ENCODE results near the gene TMEM198.

The TMEM198 gene

DNA sequence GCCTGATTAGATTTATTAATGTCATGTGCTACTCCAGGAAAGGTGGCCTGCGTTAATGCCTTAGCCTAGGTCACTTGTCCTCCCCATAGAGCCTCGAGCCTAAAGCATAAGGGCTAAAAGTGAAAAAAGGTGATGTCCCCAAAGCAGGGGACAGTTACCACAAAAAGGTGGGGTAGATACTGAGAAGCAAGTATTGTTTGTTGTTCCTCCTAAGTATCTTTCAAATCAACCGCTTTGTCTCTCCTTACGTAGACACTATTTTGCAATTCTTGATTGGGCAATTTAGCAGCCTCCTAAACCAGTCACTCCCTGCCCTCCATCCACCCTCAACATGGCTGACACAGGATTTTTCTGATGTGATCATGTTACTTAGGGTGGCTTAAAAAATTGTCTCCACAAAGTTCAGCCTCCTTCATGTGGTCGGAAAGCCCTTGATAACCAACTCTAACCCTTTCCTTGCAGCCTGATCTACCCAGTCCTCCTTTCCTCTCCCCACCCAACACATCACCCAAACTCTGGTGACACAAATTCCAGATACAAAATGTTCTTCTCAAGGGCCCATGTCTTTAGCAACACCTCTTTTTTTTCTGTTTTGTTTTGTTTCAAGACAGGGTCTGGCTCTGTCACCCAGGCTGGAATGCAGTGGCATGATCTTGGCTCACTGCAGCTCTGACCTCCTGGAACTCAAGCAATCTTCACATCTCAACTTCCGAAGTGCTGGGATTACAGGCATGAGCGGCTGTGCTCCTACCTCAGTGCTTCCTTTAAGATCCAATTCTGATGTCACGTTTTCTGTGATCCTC lies 35.2 kb downstream of the TMEM198 start:
- Histone ChIP-seq H3K4me1 (ENCODE audit: insufficient read depth, low read length) (no peaks in the 10 kb centered on the region), H3K27me3 (ENCODE audit: control insufficient read depth in 1 of 2, insufficient read depth in 2 of 2, low read length in 2 of 2) (peaks cover 0 to 13% of the 10 kb centered on the region in 2 donors), H3K27ac (ENCODE audit: low read depth, low read length) (no peak overlapping the region), H3K36me3 (ENCODE audit: insufficient read depth, low read length) (no peaks in the 10 kb centered on the region), H3K4me3 (ENCODE audit: low read depth in 1 of 2, low read length in 2 of 2) (no peak overlapping the region), H3K9me3 (ENCODE audit: low read length) (no peaks in the 10 kb centered on the region), H3K9ac (ENCODE audit: low read length) (no peak overlapping the region)

DNA sequence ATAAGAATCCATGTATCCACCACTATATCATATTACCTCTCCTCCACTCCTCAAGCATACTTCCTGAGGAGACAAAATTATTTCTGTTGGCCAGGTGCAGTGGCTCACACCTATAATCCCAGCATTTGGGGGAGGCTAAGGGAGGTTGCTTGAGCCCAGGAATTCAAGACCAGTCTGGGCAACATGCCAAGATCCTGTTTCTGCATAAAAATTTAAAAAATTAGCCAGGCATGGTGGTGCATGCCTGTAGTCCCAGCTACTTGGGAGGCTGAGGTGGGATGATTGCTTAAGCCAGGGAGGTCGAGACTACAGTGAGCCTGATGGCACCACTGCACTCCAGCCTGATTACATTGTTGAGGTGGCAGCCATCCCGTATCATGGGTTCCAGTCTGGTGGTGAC lies 37.5 kb downstream of the TMEM198 start:
- H3K27me3 ChIP-seq (ENCODE audit: control insufficient read depth in 1 of 2, insufficient read depth in 2 of 2, low read length in 2 of 2): peaks cover 0 to 13% of the 10 kb centered on the region in 2 donors
- H3K4me3 ChIP-seq (ENCODE audit: low read depth in 1 of 2, low read length in 2 of 2): no peak overlapping the region
- no peak overlapping the region for H3K27ac ChIP-seq (ENCODE audit: low read depth, low read length)
- no peak overlapping the region for H3K9ac ChIP-seq (ENCODE audit: low read length)
- no peaks in the 10 kb centered on the region for H3K4me1 ChIP-seq (ENCODE audit: insufficient read depth, low read length)
- H3K9me3 ChIP-seq (ENCODE audit: low read length): no peaks in the 10 kb centered on the region
- no peaks in the 10 kb centered on the region for H3K36me3 ChIP-seq (ENCODE audit: insufficient read depth, low read length)

DNA sequence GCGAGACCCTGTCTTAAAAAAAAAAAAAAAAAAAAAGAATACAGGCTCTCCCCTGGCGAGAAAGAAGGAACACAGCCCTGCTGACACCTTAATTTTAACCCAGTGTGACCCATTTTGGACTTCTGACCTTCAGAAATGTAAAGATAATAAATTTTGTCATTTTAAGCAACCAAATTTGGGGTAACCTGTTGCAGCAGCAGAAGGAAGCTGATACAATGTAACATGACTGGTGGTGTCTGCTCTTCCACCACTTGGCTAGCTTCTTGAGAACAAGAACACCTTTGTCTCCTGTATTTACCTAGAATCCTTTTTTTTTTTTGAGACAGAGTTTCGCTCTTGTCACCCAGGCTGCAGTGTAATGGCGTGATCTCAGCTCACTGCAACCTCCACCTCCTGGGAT lies 47.3 kb downstream of the TMEM198 start:
- Histone ChIP-seq H3K9me3 (ENCODE audit: low read length) (no peaks in the 10 kb centered on the region), H3K36me3 (ENCODE audit: insufficient read depth, low read length) (no peaks in the 10 kb centered on the region), H3K4me1 (ENCODE audit: insufficient read depth, low read length) (no peaks in the 10 kb centered on the region), H3K27me3 (ENCODE audit: control insufficient read depth in 1 of 2, insufficient read depth in 2 of 2, low read length in 2 of 2) (no peaks in the 10 kb centered on the region), H3K9ac (ENCODE audit: low read length) (no peak overlapping the region), H3K4me3 (ENCODE audit: low read depth in 1 of 2, low read length in 2 of 2) (no peak overlapping the region), H3K27ac (ENCODE audit: low read depth, low read length) (no peak overlapping the region)

DNA sequence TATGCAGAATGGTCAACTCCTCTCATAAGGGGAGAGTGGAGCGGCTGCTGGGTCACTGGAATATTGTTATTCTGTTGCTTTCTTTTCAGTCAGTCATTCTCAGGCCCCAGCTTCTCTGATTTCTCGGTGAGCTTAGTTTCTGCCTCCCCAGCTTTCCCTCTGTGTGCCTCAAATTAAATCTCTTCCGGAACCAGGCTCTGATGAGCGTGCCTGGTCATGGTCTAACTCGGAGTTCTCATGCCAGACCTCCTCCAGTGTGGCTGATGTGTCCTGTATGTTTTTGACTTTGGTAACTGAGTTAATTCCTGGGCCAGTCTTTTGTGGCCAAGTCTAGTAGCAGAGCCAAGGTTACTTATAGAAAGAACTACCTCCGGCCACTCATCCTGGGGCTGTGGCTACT lies 48.9 kb downstream of the TMEM198 start:
- H3K9ac ChIP-seq (ENCODE audit: low read length): no peak overlapping the region
- H3K4me3 ChIP-seq (ENCODE audit: low read depth in 1 of 2, low read length in 2 of 2): no peak overlapping the region
- no peaks in the 10 kb centered on the region for H3K27me3 ChIP-seq (ENCODE audit: control insufficient read depth in 1 of 2, insufficient read depth in 2 of 2, low read length in 2 of 2)
- H3K9me3 ChIP-seq (ENCODE audit: low read length): no peaks in the 10 kb centered on the region
- H3K36me3 ChIP-seq (ENCODE audit: insufficient read depth, low read length): no peaks in the 10 kb centered on the region
- H3K4me1 ChIP-seq (ENCODE audit: insufficient read depth, low read length): peaks cover 5% of the 10 kb centered on the region
- H3K27ac ChIP-seq (ENCODE audit: low read depth, low read length): no peak overlapping the region

DNA sequence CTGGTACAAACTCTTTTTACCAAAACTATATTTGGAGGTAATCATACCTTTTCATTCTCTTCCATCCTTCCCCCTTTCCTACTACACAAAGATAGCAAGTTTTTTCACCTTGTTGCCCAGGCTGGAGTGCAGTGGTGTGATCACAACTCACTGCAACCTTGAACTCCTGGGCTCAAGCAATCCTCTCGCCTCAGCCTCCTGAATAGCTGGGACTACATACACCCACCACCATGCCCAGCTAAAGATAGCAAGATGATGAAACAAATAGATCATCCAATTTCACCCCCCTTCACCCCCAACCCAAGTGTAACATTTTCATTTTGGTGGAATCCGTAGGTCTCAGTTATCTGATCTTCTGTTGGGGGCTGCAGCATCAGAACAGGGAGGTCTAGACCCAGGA lies 49.3 kb downstream of the TMEM198 start:
- Histone ChIP-seq H3K9me3 (ENCODE audit: low read length) (no peaks in the 10 kb centered on the region), H3K4me1 (ENCODE audit: insufficient read depth, low read length) (peaks cover 5% of the 10 kb centered on the region), H3K27me3 (ENCODE audit: control insufficient read depth in 1 of 2, insufficient read depth in 2 of 2, low read length in 2 of 2) (no peaks in the 10 kb centered on the region), H3K36me3 (ENCODE audit: insufficient read depth, low read length) (no peaks in the 10 kb centered on the region), H3K4me3 (ENCODE audit: low read depth in 1 of 2, low read length in 2 of 2) (no peak overlapping the region), H3K9ac (ENCODE audit: low read length) (no peak overlapping the region), H3K27ac (ENCODE audit: low read depth, low read length) (no peak overlapping the region)

DNA sequence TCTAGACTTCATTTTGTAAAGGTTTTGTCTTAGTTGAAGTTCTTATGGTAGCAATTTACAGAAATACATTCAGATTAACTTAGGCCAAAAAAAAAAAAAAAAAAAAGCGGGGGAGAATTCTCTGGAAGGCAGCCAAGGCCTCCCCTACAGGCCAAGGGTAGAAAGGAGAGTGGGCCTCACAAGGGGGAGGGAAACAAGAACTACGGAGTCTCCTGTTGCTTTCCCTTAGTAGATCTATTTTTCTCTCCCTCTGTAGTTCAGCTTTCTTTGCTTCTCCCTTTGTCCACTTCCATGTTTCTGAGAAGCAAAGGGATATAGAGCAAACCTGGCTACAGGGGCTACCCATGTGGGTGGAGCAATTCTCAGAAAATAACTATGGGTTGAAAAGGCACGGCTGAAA lies 51.4 kb downstream of the TMEM198 start:
- Histone ChIP-seq H3K9me3 (ENCODE audit: low read length) (no peaks in the 10 kb centered on the region), H3K27ac (ENCODE audit: low read depth, low read length) (no peak overlapping the region), H3K36me3 (ENCODE audit: insufficient read depth, low read length) (no peaks in the 10 kb centered on the region), H3K4me3 (ENCODE audit: low read depth in 1 of 2, low read length in 2 of 2) (no peak overlapping the region), H3K27me3 (ENCODE audit: control insufficient read depth in 1 of 2, insufficient read depth in 2 of 2, low read length in 2 of 2) (no peaks in the 10 kb centered on the region), H3K9ac (ENCODE audit: low read length) (no peak overlapping the region), H3K4me1 (ENCODE audit: insufficient read depth, low read length) (peaks cover 12% of the 10 kb centered on the region)

DNA sequence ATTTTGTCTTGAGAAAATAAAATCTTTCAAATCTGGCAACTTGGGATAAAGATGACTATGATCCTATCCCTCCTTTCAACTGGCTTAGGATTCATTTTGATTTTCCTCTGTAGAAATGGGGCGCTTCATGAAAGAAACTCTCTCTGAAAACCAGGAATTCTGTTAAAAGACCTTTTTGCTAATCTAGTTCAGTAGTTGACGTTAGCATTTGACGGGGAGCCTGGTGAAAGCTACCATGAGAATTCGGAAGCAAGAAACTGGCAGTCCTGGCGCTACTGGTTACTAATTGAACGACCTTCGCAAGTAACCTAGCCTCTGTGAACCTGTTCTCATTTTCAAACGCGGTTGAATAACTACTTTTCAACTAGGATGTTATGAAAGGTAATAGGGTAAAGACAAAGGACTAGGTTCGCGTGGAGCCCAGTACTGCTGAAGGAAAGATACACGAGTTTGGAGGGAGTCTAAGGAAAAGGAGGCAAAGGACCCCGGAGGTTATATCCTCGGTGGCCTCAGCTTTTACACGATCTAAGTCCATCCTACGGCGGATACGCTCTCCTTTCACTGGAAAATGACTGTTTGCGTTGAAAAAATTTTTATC lies 53.2 kb downstream of the TMEM198 start:
- Histone ChIP-seq H3K27me3 (ENCODE audit: control insufficient read depth in 1 of 2, insufficient read depth in 2 of 2, low read length in 2 of 2) (no peaks in the 10 kb centered on the region), H3K27ac (ENCODE audit: low read depth, low read length) (peak overlapping the region; percentile 86), H3K9ac (ENCODE audit: low read length) (peak overlapping the region; percentile 80), H3K4me1 (ENCODE audit: insufficient read depth, low read length) (peaks cover 12% of the 10 kb centered on the region), H3K9me3 (ENCODE audit: low read length) (no peaks in the 10 kb centered on the region), H3K4me3 (ENCODE audit: low read depth in 1 of 2, low read length in 2 of 2) (peak overlapping the region; percentile 59 to 82), H3K36me3 (ENCODE audit: insufficient read depth, low read length) (peaks cover 9% of the 10 kb centered on the region)

DNA sequence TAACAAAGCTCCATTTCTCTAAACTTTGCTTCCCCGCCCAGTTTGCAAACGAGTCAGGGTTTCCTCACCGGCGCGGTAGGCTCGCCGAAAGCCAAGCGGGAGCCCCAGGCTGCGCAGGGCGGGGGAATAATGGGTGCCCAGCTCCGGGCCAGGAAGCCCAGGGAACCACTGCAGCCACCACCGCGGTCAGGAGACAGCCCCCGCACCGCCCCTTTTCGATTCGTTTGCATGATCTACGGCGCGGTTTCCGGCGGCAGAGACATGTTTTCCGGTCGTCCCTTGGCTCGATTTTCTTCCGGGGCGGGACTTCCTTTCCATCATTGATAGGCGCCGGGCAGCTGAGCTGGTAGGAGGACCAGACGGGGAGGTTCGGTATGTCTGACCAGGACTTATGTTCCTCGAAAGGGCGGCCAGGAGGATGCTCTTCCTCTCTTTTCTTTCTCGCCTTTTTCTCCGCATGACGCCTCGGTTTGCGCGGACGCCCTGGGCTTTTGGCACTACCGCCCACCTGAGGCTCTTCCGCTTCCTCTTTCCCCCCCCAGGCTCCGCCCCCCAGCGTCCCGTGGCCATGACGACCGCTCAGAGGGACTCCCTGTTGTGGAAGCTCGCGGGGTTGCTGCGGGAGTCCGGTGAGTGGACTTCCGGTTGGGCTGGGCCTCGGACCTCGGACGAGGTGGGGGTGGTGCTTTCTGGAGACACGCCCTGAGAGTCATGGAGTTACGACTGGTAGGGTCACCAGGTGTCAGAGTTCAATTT lies 53.9 kb downstream of the TMEM198 start, which contains the start of gene STK11IP:
Gene STK11IP, plus strand, starts transcription at position 306 of the 756 bp plus-strand sequence. Its CDS starts 263 bp downstream, at position 569.
- H3K4me1 ChIP-seq (ENCODE audit: insufficient read depth, low read length): peaks cover 12% of the 10 kb centered on the region
- H3K9me3 ChIP-seq (ENCODE audit: low read length): no peaks in the 10 kb centered on the region
- peaks cover 16% of the 10 kb centered on the region for H3K36me3 ChIP-seq (ENCODE audit: insufficient read depth, low read length)
- H3K4me3 ChIP-seq (ENCODE audit: low read depth in 1 of 2, low read length in 2 of 2): peak within 1 kb of the TSS; percentile 59 to 82
- H3K27ac ChIP-seq (ENCODE audit: low read depth, low read length): peak within 1 kb of the TSS; percentile 86
- H3K27me3 ChIP-seq (ENCODE audit: control insufficient read depth in 1 of 2, insufficient read depth in 2 of 2, low read length in 2 of 2): no peaks in the 10 kb centered on the region
- peak within 1 kb of the TSS; percentile 80 for H3K9ac ChIP-seq (ENCODE audit: low read length)

DNA sequence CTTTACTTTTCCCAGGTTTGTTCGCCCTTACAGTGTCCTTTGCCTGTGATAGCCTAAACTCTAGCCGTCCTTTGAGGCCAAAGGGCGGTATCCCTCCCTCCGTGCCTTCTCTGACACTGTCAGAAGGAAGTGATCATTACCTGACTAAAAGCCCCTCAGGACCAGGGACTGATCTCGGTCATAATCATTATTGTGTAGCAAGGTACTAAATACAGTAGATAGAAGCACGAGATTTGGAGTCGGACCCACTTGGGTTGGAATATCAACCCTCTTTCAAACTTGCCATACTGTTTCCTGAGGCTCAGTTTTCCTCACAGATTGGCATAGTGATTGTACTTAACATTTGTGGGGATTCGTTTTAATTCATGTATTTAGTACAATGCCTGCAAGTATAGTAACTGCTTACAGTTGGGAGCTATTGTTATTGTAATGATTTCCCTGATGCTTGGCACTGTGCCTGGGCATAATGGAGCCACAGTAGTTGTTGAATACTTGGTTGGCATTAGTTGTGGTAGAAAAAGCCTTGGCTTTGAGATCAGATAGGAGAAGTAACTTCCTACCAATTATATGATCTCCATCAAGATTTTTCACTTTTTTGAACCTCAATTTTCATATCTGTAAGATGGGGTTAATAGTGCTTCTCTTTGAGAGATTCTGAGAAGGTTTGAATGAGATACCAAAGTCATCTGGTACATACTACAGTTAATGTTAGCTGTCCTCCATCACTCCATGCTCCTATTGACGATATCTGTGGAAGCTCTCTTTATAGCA lies 54.7 kb downstream of the TMEM198 start:
- H3K4me1 ChIP-seq (ENCODE audit: insufficient read depth, low read length): peaks cover 12% of the 10 kb centered on the region
- H3K27me3 ChIP-seq (ENCODE audit: control insufficient read depth in 1 of 2, insufficient read depth in 2 of 2, low read length in 2 of 2): no peaks in the 10 kb centered on the region
- peak overlapping the region; percentile 59 to 82 for H3K4me3 ChIP-seq (ENCODE audit: low read depth in 1 of 2, low read length in 2 of 2)
- H3K9ac ChIP-seq (ENCODE audit: low read length): peak overlapping the region; percentile 12
- H3K36me3 ChIP-seq (ENCODE audit: insufficient read depth, low read length): peaks cover 17% of the 10 kb centered on the region
- no peaks in the 10 kb centered on the region for H3K9me3 ChIP-seq (ENCODE audit: low read length)
- H3K27ac ChIP-seq (ENCODE audit: low read depth, low read length): peak overlapping the region; percentile 86

All from muscle layer of colon (tissue), 2 donors.